Measurements from ENCODE around the gene TWNK. TPM values are rescaled to one million over a fixed set of nuclear protein-coding genes. Genes with fewer than 3 reads are reported as not detected.

TWNK gene
- total RNA-seq, 2 experiments from 2014 or later: 2.7 to 2.8 TPM

- DNase-seq: peak in 8 of 14 experiments; percentile 12 to 66 (median 32)
- ChIA-PET CTCF (interaction anchor here (0.7 kb wide), 1 partner anchor 57 kb away, joined by 3 read pairs; no protein-coding TSS in a partner anchor), POLR2A (interaction anchor here (1.1 kb wide), 1 partner anchor 15 kb away, joined by 3 read pairs; no protein-coding TSS in a partner anchor)
- Mint-ChIP-seq H3K4me1 (ENCODE audit: low read depth) (peaks cover 21% of the 10 kb centered on the region), H3K27me3 (no peaks in the 10 kb centered on the region), H3K27ac (no peak overlapping the region), H3K9me3 (no peaks in the 10 kb centered on the region), H3K4me3 (peak overlapping the region; percentile 74), H3K36me3 (ENCODE audit: low read depth) (peaks cover 4% of the 10 kb centered on the region)
- Histone ChIP-seq H3K36me3 (ENCODE audit: insufficient read depth, low read length) (no peaks in the 10 kb centered on the region), H3K4me1 (ENCODE audit: insufficient read depth, low read length) (peaks cover 20% of the 10 kb centered on the region), H3K9me3 (ENCODE audit: control insufficient read depth in 1 of 2, insufficient read depth in 1 of 2, low read length in 2 of 2) (no peaks in the 10 kb centered on the region), H3K27ac (ENCODE audit: low read depth in 1 of 2, low read length in 2 of 2) (no peak overlapping the region), H3K4me3 (ENCODE audit: low read length) (peak overlapping the region; percentile 46), H3K27me3 (ENCODE audit: control insufficient read depth in 1 of 2, insufficient read depth in 2 of 2, low read length in 2 of 2) (no peaks in the 10 kb centered on the region)
- no peak for TF ChIP-seq CTCF (IDR thresholded peaks at IDR 0.05)
- intact Hi-C loops (cut with DNase I, micrococcal nuclease): loop anchor here in 1 of 2 experiments (2.0 kb wide), 1 partner anchor 21 kb away; no protein-coding TSS in a partner anchor
- ATAC-seq (ENCODE audit: poor library complexity): peak; percentile 37
Observed at GRCh38 chr10:100970076-100970913, 17.0 kb upstream of the TWNK start.

GRCh38 chr10:100970914-100971811, 16.2 kb upstream of the TWNK start:
- DNase-seq (no peak), ATAC-seq (ENCODE audit: poor library complexity) (no peak)
- intact Hi-C loops (cut with DNase I, micrococcal nuclease): loop anchor here in 1 of 2 experiments (2.0 kb wide), 1 partner anchor 20 kb away; no protein-coding TSS in a partner anchor
- H3K27ac ChIP-seq (ENCODE audit: low read depth in 1 of 2, low read length in 2 of 2): no peak overlapping the region
- TF ChIP-seq CTCF (IDR thresholded peaks at IDR 0.05): no peak
- no peaks in the 10 kb centered on the region for H3K27me3 Mint-ChIP-seq
- H3K4me1 ChIP-seq (ENCODE audit: insufficient read depth, low read length): peaks cover 20% of the 10 kb centered on the region
- H3K36me3 ChIP-seq (ENCODE audit: insufficient read depth, low read length): no peaks in the 10 kb centered on the region
- H3K36me3 Mint-ChIP-seq (ENCODE audit: low read depth): no peaks in the 10 kb centered on the region
- H3K9me3 ChIP-seq (ENCODE audit: control insufficient read depth in 1 of 2, insufficient read depth in 1 of 2, low read length in 2 of 2): no peaks in the 10 kb centered on the region
- H3K4me3 ChIP-seq (ENCODE audit: low read length): no peak overlapping the region
- ChIA-PET POLR2A (interaction anchor here (1.1 kb wide), 1 partner anchor 14 kb away, joined by 3 read pairs; no protein-coding TSS in a partner anchor), CTCF (no interaction called here)
- H3K27ac Mint-ChIP-seq: no peak overlapping the region
- H3K4me3 Mint-ChIP-seq: peak overlapping the region; percentile 74
- H3K9me3 Mint-ChIP-seq: no peaks in the 10 kb centered on the region
- no peaks in the 10 kb centered on the region for H3K27me3 ChIP-seq (ENCODE audit: control insufficient read depth in 1 of 2, insufficient read depth in 2 of 2, low read length in 2 of 2)
- H3K4me1 Mint-ChIP-seq (ENCODE audit: low read depth): peaks cover 21% of the 10 kb centered on the region

GRCh38 chr10:100972115-100972903, 15.0 kb upstream of the TWNK start:
- intact Hi-C loops (cut with DNase I, micrococcal nuclease): no loop called here
- no peak overlapping the region for H3K27ac ChIP-seq (ENCODE audit: low read depth in 1 of 2, low read length in 2 of 2)
- DNase-seq (no peak), ATAC-seq (ENCODE audit: poor library complexity) (no peak)
- peaks cover 20% of the 10 kb centered on the region for H3K4me1 ChIP-seq (ENCODE audit: insufficient read depth, low read length)
- Mint-ChIP-seq H3K27me3 (no peaks in the 10 kb centered on the region), H3K4me3 (no peak overlapping the region), H3K9me3 (no peaks in the 10 kb centered on the region), H3K4me1 (ENCODE audit: low read depth) (peaks cover 21% of the 10 kb centered on the region), H3K36me3 (ENCODE audit: low read depth) (peaks cover 8% of the 10 kb centered on the region), H3K27ac (no peak overlapping the region)
- ChIA-PET POLR2A (no interaction called here), CTCF (no interaction called here)
- no peaks in the 10 kb centered on the region for H3K9me3 ChIP-seq (ENCODE audit: control insufficient read depth in 1 of 2, insufficient read depth in 1 of 2, low read length in 2 of 2)
- H3K36me3 ChIP-seq (ENCODE audit: insufficient read depth, low read length): no peaks in the 10 kb centered on the region
- no peaks in the 10 kb centered on the region for H3K27me3 ChIP-seq (ENCODE audit: control insufficient read depth in 1 of 2, insufficient read depth in 2 of 2, low read length in 2 of 2)
- TF ChIP-seq CTCF (IDR thresholded peaks at IDR 0.05): no peak
- no peak overlapping the region for H3K4me3 ChIP-seq (ENCODE audit: low read length)
